IMR-90 (cell line): ENCODE measurements around the gene SULT1B1.

Experiments used
- CEBPB ChIP-seq: IDR thresholded peaks from 2 replicates; pipeline ENCODE4 v1.6.1; 2012; ENCODE audit warnings: low read depth, low read length, improper control_type of control experiment
- CTCF ChIP-seq: conservative IDR thresholded peaks from 2 replicates; pipeline ENCODE4 v1.5.1; 2012; ENCODE audit warnings: mild to moderate bottlenecking, low read depth, low read length, improper control_type of control experiment
- MXI1 ChIP-seq: IDR thresholded peaks from 2 replicates; pipeline ENCODE4 v1.6.1; 2012; ENCODE audit warnings: low read depth, mild to moderate bottlenecking, low read length, moderate library complexity, borderline replicate concordance
- POLR2A ChIP-seq: IDR thresholded peaks from 2 replicates; pipeline ENCODE4 v1.6.1; 2012; ENCODE audit warnings: mild to moderate bottlenecking, low read depth, low read length
- RCOR1 ChIP-seq: IDR thresholded peaks from 2 replicates; pipeline ENCODE4 v1.6.1; 2012; ENCODE audit warnings: mild to moderate bottlenecking, low read length, improper control_type of control experiment; ENCODE audit not compliant: insufficient replicate concordance
- RFX5 ChIP-seq: IDR thresholded peaks from 2 replicates; pipeline ENCODE4 v1.8.0; 2012; ENCODE audit warnings: low read depth, mild to moderate bottlenecking, low read length, moderate library complexity

GRCh38 chr4:69710580-69710979 is 49.8 kb downstream of the SULT1B1 start:
- TF ChIP-seq CTCF (no peak), POLR2A (no peak), MXI1 (no peak), RFX5 (no peak), RCOR1 (no peak), CEBPB (no peak)
